HG03060 (cell line): ENCODE results near the gene ZCCHC10.

Experiments used
- ATAC-seq: cut with Tn5 transposase; IDR thresholded peaks from one replicate; pipeline ENCODE4 v1.9.1; 2021; ENCODE audit warnings: low read depth, moderate number of reproducible peaks; ENCODE audit not compliant: unreplicated experiment

The ZCCHC10 gene

DNA sequence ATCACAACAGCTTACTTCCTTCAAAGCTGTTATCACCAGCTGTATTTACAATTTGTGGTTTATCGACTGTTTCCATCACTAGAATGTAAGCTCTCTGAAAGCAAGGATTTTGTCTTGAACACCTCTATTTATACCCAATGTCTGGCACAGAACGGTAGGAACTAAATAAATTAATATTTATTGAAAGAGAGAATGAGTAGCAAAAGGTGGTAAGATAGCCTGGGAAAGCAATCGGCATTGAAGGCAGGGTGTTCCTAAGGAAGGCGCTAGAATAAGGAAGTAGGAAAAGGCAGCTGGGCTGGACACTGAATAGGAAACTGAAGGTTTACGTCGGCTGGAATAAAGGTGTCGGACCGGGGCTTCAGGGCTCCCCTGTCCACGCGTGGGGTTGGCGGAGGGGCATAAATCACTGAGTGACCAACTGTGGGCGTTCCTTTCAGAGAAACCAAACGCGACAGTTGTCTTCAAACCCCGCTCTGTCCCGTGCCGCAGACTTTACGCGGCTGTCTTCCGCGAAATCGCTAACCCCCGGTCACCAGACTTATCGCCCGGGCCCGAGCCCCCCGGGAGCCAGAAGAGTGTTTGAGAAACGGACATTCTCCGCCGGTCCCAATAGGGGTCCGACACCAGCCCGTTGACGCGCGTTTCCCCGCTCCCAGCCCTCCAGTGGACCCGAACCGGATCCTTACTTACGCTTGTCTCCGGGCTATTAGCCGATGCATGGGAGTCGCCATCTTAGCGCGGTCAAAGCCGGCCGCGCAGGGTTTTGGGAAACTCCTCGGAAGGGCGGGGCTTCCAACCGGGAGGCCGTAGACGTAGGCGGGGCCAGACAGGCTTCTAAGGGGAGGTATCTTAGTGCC lies at the start of gene ZCCHC10:
Gene ZCCHC10, minus strand, starts transcription at position 746 of the 860 bp plus-strand sequence. Its CDS starts 12 bp downstream, at position 734.
- peak; percentile 83 for ATAC-seq

GRCh38 chr5:133075572-133076536 lies 49.5 kb upstream of the ZCCHC10 start:
- ATAC-seq: no peak

DNA sequence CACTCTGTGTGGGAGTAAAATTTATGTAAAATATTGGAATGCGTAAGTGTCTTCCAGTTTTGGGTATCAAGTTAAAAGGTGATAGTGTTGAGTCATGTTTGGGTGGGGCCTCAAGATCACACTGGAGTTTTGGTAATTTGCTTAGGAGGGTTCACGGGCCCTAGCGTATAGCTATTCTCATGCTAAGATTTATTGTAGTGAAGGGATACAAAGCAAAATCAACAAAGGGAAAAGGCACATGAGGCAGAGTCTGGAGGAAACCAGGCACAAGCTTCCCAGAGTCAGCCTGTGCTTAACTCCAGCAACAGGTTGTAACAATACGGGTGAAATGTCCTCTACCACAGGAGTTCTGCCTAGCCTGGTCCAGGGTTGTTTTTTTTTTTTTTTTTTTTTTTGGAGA lies 45.7 kb upstream of the ZCCHC10 start:
- ATAC-seq: no peak

- no peak for ATAC-seq
Measured at GRCh38 chr5:133066045-133066444, 39.7 kb upstream of the ZCCHC10 start.

DNA sequence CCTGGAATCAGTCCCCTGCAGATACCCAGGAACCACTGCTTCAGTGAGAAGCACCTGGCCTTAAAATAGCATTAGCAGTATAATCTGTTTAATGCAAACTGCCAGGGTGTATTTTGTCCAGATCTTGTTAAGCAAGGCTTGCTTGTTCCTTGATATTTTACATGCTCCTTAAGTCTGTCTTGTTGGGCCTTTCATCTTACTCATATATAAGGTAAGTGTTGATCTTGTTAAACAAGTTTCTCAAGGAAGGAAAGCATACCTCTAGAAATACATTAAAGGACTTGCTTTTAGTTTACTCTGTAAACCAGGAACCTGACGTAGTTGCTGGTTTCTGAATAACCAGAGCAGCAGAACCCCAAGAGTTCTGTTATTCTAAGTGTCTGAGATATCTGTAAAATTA lies 39.1 kb upstream of the ZCCHC10 start:
- no peak for ATAC-seq

DNA sequence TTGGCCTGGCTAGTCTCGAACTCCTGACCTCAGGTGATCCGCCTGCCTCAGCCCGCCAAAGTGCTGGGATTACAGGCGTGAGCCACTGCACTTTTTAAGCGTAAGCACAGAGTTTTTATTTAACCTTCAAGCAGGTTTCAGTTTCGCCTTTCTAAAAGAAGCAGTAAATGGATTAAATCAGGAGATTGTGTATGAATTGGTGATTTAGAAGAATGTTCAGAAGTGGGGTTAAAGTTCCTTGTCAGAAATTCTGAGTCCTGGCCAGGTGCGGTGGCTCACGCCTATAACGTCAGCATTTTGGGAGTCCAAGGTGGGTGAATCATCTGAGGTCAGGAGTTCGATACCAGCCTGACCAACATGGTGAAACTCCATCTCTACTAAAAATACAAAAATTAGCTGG lies 37.6 kb upstream of the ZCCHC10 start:
- no peak for ATAC-seq

- no peak for ATAC-seq
Measured at GRCh38 chr5:133062276-133062675, 35.9 kb upstream of the ZCCHC10 start.

DNA sequence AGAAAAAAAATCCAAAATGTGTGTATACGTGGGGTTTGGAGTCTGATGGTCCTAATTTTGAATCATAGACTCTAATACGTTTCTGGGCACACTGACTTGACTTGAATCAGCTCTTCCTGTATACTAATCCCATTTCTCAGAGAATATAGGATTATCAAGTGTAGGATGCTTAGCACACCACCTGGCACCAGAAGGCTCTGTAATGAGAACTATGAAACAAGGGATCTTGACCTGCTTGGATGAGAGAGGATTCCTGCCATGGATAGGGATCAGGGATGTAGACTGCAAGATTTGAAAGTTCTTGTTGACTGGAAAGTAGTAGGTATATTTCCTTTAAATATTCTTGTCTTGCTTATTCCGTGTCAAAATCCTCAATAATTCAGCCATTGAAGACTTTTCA lies 33.3 kb upstream of the ZCCHC10 start:
- ATAC-seq: no peak

DNA sequence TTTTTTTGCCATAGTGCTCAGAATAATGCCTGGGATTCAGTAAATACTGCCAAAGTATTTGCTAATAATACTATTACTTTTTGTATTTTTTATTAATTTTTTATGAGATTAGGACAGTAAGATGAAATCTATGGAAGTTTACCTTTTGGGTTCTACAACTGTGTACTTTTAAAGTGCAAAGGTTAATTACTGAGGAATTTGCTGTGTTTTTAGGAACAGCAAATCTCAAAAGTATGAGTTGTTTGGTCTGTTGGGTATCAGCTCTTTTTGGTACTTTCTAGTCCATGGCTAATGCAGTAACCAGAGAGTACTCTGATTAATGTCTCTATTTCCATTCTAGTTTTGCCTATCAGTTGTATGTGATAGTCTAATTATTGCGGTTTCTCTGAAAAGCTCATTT lies 30.5 kb upstream of the ZCCHC10 start:
- no peak for ATAC-seq

- no peak for ATAC-seq
Measured at GRCh38 chr5:133054697-133055471, 28.5 kb upstream of the ZCCHC10 start.

DNA sequence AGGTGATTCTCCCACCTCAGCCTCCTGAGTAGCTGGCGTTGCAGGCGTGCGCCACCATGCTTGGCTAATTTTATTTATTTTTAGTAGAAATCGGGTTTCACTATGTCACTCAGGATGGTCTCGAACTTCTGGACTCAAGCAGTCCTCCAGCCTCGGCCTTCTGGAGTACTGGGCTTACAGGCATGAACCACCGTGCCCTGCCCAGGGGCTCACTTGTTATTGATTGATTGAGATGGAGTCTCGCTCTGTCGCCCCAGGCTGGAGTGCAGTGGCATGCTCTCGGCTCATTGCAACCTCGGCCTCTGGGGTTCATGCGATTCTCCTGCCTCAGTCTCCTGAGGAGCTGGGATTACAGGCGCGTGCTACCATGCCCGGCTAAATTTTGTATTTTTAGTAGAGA lies 27.1 kb upstream of the ZCCHC10 start:
- ATAC-seq: no peak

DNA sequence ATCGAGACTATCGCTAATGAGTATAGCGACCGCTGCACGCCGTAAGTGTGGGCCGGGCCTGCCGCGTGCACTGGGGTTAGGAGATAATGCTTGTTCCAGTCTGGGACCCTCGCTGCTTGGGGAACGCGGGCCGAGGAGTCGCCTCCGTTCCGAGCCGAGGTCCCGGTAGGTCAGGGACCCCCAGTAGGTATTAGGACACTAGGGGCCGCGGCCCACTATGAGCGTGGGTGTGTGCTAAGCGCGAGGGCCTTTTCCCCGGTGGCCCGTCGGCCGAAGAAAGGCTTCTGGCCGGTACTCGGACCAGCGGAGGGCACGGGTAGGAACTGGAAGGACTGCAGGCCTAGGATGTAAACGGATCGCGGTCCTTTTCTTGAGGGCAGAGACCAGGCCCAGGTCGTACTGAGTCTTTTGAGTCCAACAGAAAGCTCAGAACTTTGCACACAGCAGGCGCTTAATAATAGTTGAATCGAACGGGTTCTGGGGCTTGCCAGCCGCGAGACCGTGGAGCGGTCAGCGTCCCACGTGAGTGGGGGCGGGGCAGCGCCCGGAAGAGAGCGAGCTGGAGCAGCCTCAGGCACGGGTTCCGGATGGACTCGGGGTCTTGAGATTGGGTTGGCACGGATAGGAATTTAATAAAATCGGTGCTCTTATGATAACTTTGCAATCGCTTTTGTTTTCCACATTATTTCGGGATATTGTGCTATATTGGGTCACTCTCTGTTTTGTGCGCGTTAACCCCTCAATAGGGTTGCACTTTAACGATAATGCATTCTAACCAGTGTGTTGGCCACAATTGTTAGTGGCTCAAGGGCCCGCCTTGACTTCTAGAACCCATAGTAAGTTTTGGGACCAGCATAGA lies 26.2 kb upstream of the ZCCHC10 start:
- ATAC-seq: no peak

- ATAC-seq: peak; percentile 82
Measured at GRCh38 chr5:133051542-133052316, 25.4 kb upstream of the ZCCHC10 start, which contains the start of gene HSPA4. TSS of gene HSPA4 (plus strand) at chr5:133052013. CDS start at chr5:133052251, 238 bp downstream.

- no peak for ATAC-seq
Measured at GRCh38 chr5:133051061-133051541, 24.8 kb upstream of the ZCCHC10 start.

GRCh38 chr5:133050521-133050920 lies 24.2 kb upstream of the ZCCHC10 start:
- ATAC-seq: no peak

DNA sequence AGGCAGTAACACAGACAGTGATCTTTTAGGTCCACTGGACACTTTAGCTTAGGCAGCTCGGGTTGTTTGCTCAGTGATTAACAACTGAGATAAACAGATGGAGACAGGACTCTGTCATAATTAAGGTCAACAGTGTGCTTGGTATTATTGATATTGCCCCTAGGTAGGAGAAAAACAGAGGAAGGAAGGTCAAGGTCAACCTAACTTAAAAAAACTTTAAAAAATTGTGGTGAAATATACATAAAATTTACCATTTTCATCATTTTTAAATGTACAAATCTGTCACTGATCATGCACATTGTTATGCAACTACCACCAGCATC lies 23.3 kb upstream of the ZCCHC10 start:
- ATAC-seq: no peak

GRCh38 chr5:133048993-133049725 lies 22.8 kb upstream of the ZCCHC10 start:
- no peak for ATAC-seq

GRCh38 chr5:133047404-133047803 lies 21.1 kb upstream of the ZCCHC10 start:
- ATAC-seq: no peak
